ENCODE measurements around the gene CISD3.

GRCh38 chr17:38748892-38749222 is 18.7 kb downstream of the CISD3 start:
- no peak for TF ChIP-seq CTCF (IDR thresholded peaks at IDR 0.05)
- TF ChIP-seq POLR2A (IDR thresholded peaks at IDR 0.05): no peak
